H1 (cell line): ENCODE results near the gene GDPD1.

Source experiments
- CBX5 ChIP-seq: fragments of 300-800, 300-1000 bp; sonication (generic); IDR thresholded peaks from 2 replicates; pipeline ENCODE4 v1.7.1; 2016; ENCODE audit warnings: antibody characterized with exemption, low read length, low read depth
- CBX8 ChIP-seq: fragments of 300-800, 300-1000 bp; sonication (generic); IDR thresholded peaks from 2 replicates; pipeline ENCODE4 v1.7.1; 2016; ENCODE audit warnings: low read depth, low read length, borderline replicate concordance
- CTCF ChIP-seq, 3 experiments: IDR thresholded peaks; 1 replicate in 2 of 3; 2 replicates in 1 of 3; pipeline versions ENCODE4 v1.5.1 to v1.6.1; 2011; ENCODE audit warnings: low read length in 3 of 3, mild to moderate bottlenecking in 3 of 3, inconsistent platforms in 2 of 3, low read depth in 1 of 3, moderate library complexity in 1 of 3; ENCODE audit not compliant: insufficient read depth in 1 of 3; ENCODE audit errors: control extremely low read depth in 1 of 3
- HDAC6 ChIP-seq: IDR thresholded peaks from one replicate; pipeline ENCODE4 v1.7.1; 2012; ENCODE audit warnings: low read depth, mild to moderate bottlenecking, inconsistent platforms, low read length, moderate library complexity
- JUND ChIP-seq: IDR thresholded peaks from 2 replicates; pipeline ENCODE4 v1.6.1; 2011; ENCODE audit warnings: mild to moderate bottlenecking, improper control_type of control experiment, low read length
- POLR2A ChIP-seq, 2 experiments: IDR thresholded peaks; 1 replicate in 1 of 2; 2 replicates in 1 of 2; pipeline ENCODE4 v1.6.1; 2011; ENCODE audit warnings: low read depth in 2 of 2, low read length in 2 of 2, mild to moderate bottlenecking in 2 of 2; ENCODE audit errors: control extremely low read depth in 1 of 2
- RFX5 ChIP-seq: IDR thresholded peaks from 2 replicates; pipeline ENCODE4 v1.6.1; 2011; ENCODE audit warnings: low read depth, low read length, improper control_type of control experiment, borderline replicate concordance
- YY1 ChIP-seq: IDR thresholded peaks from 2 replicates; pipeline ENCODE4 v1.6.1; 2011; ENCODE audit warnings: low read depth, mild to moderate bottlenecking, low read length

- TF ChIP-seq JUND (no peak), HDAC6 (no peak), RFX5 (no peak), CTCF (IDR thresholded peaks at IDR 0.05; ENCODE audit: control extremely low read depth in 1 of 3, insufficient read depth in 1 of 3, low read depth in 1 of 3, low read length in 3 of 3) (no peak), POLR2A (IDR thresholded peaks at IDR 0.05; ENCODE audit: control extremely low read depth in 1 of 2, low read depth in 2 of 2, low read length in 2 of 2) (no peak), YY1 (no peak), CBX5 (no peak), CBX8 (no peak)
Observed at GRCh38 chr17:59278406-59278805, 58.1 kb downstream of the GDPD1 start.
